K562 (cell line): Measurements from ENCODE around the gene TMCC2. TPM values are rescaled to one million over a fixed set of nuclear protein-coding genes. Genes with fewer than 3 reads are reported as not detected.
A peak's percentile ranks its signal among the peaks of the same experiment; 100 is the strongest.

ENCODE experiments used
- ATAC-seq: fragments of 200-7000 bp; cut with Tn5 transposase; 3 replicates; pipeline ENCODE4 v1.9.1; 2020; ENCODE audit warnings: moderate library complexity
- BruUV-seq: library from RNA; stranded (reverse); fragments of 400-500 nt; replicated peaks from 2 replicates; lab custom pipeline; 2021; lab: Mats Ljungman, UMichigan
- CTCF ChIA-PET: fragments of 300-600 bp; formaldehyde crosslinking; extraction: SDS; loops from one replicate; lab custom pipeline; 2021; ENCODE audit warnings: low intra/inter-chr PET ratio; lab: Yijun Ruan, JAX
- POLR2A ChIA-PET: fragments of 300-600, 350-650 bp; sonication (Branson Sonifier 250); formaldehyde crosslinking; extraction: SDS; loops from one replicate; lab custom pipeline; 2021; ENCODE audit warnings: antibody characterized with exemption, inconsistent platforms; lab: Yijun Ruan, JAX
- DNase-seq, 4 experiments: peaks; one replicate each; pipeline versions ENCODE4 v3.0.0 to v3.0.0-alpha.2; 2011 to 2018; ENCODE audit warnings: low spot score in 3 of 4, mixed read lengths in 3 of 4; ENCODE audit errors: extremely low read depth in 1 of 4
- FAIRE-seq: peaks from 2 replicates; lab custom pipeline; 2011; peaks lifted over from hg19 to GRCh38; lab: Jason Lieb, UNC
- H2AFZ ChIP-seq: 2 replicates; pipeline ENCODE4 v1.6.0; 2011; ENCODE audit warnings: low read depth, low read length, control low read depth, inconsistent platforms
- H3K27ac ChIP-seq: fragments of 200-600 bp; 3 replicates; pipeline ENCODE4 v1.8.0; 2011; ENCODE audit warnings: low read depth, mild to moderate bottlenecking, control low read depth, inconsistent platforms, low read length, moderate library complexity, mixed read lengths; ENCODE audit errors: extremely low read depth
- H3K27me3 ChIP-seq, 2 experiments: fragments of 300-600 bp in 1 of 2; 2 replicates in 1 of 2; 3 replicates in 1 of 2; pipeline versions ENCODE4 v1.6.0 to v1.8.0; 2011; ENCODE audit warnings: inconsistent platforms in 2 of 2, low read length in 2 of 2, mild to moderate bottlenecking in 1 of 2, mixed read lengths in 1 of 2, moderate library complexity in 1 of 2; ENCODE audit not compliant: control insufficient read depth in 2 of 2, insufficient read depth in 2 of 2
- H3K36me3 ChIP-seq: fragments of 300-600 bp; 3 replicates; pipeline ENCODE4 v1.8.0; 2011; ENCODE audit warnings: mild to moderate bottlenecking, low read length, inconsistent platforms; ENCODE audit not compliant: control insufficient read depth, insufficient read depth
- H3K4me1 ChIP-seq, 2 experiments: fragments of 200-600 bp in 1 of 2; replicated peaks in 1 of 2; 2 replicates in 1 of 2; 3 replicates in 1 of 2; pipeline versions ENCODE4 v1.5.1 to v1.8.0; 2011; ENCODE audit warnings: inconsistent platforms in 2 of 2, low read length in 2 of 2, mild to moderate bottlenecking in 1 of 2, mixed read lengths in 1 of 2, moderate library complexity in 1 of 2; ENCODE audit not compliant: control insufficient read depth in 2 of 2, insufficient read depth in 2 of 2
- H3K4me2 ChIP-seq: 2 replicates; pipeline ENCODE4 v1.6.1; 2011; ENCODE audit warnings: low read length, control low read depth, inconsistent platforms, mixed read lengths; ENCODE audit not compliant: insufficient read depth
- H3K4me3 ChIP-seq: fragments of 200-600 bp; sonication (generic), shearing (Covaris generic); 2 replicates; pipeline ENCODE4 v1.5.1; 2016; ENCODE audit warnings: control low read depth, inconsistent platforms
- H3K79me2 ChIP-seq: fragments of 200-600 bp; 3 replicates; pipeline ENCODE4 v1.8.0; 2011; ENCODE audit warnings: low read length, inconsistent platforms; ENCODE audit not compliant: control insufficient read depth, insufficient read depth
- H3K9ac ChIP-seq, 2 experiments: 2 replicates each; pipeline versions ENCODE4 v1.6.0 to v1.6.1; 2011; ENCODE audit warnings: low read depth in 2 of 2, low read length in 2 of 2, control low read depth in 1 of 2, inconsistent platforms in 1 of 2, mild to moderate bottlenecking in 1 of 2, mixed read lengths in 1 of 2; ENCODE audit not compliant: insufficient read depth in 1 of 2
- H3K9me1 ChIP-seq: one replicate; pipeline ENCODE4 v1.6.0; 2011; ENCODE audit warnings: inconsistent platforms, mild to moderate bottlenecking, low read length, moderate library complexity; ENCODE audit not compliant: control insufficient read depth, insufficient read depth
- H3K9me3 ChIP-seq: replicated peaks from 2 replicates; pipeline ENCODE4 v1.5.1; 2011; ENCODE audit warnings: low read depth, low read length, inconsistent platforms; ENCODE audit not compliant: control insufficient read depth, insufficient read depth
- H4K20me1 ChIP-seq: replicated peaks from 2 replicates; pipeline ENCODE4 v1.6.1; 2011; ENCODE audit warnings: low read length, inconsistent platforms, mixed read lengths; ENCODE audit not compliant: control insufficient read depth, insufficient read depth
- FUS ChIP-seq: fragments of 200-400 bp; formaldehyde crosslinking; optimal IDR thresholded peaks from 2 replicates; pipeline ENCODE3; 2017; ENCODE audit warnings: low read depth, low read length
- KDM1A ChIP-seq, 2 experiments: fragments of 450-650 bp; IDR thresholded peaks; 2 replicates each; pipeline ENCODE4 v1.6.1; 2016; ENCODE audit warnings: mild to moderate bottlenecking in 2 of 2
- KLF6 ChIP-seq: fragments of 250-450 bp; sonication (Bioruptor Pico); IDR thresholded peaks from 2 replicates; pipeline ENCODE4 v1.4.0; 2020; ENCODE audit warnings: mild to moderate bottlenecking, moderate library complexity, borderline replicate concordance
- NUFIP1 ChIP-seq: fragments of 450-650 bp; IDR thresholded peaks from 2 replicates; pipeline ENCODE4 v1.6.1; 2018; ENCODE audit not compliant: partially characterized antibody
- SMARCA4 ChIP-seq: fragments of 450-650 bp; IDR thresholded peaks from 2 replicates; pipeline ENCODE4 v1.6.1; 2016
- SPI1 ChIP-seq: IDR thresholded peaks from 2 replicates; pipeline ENCODE4 v1.6.1; 2011; ENCODE audit warnings: low read depth, low read length, control low read depth, borderline replicate concordance
- WGBS: fragments of 100-300 bp; shearing (Covaris generic); methylation state at CpG from one replicate; pipeline ENCODE4 v1.1.6; 2016; ENCODE audit warnings: low coverage, mixed read lengths; ENCODE audit not compliant: insufficient coverage; ENCODE audit errors: missing lambda C conversion rate; 5-methylcytosine and 5-hydroxymethylcytosine counted together
- in situ Hi-C: fragments of 300-500 bp; cut with MboI; formaldehyde crosslinking; loops from 4 replicates; pipeline ENCODE4 v1.15.0; 2018; ENCODE audit warnings: inconsistent platforms, mixed read lengths
- intact Hi-C: fragments of 100-400 bp; cut with micrococcal nuclease; formaldehyde crosslinking; loops from 2 replicates; pipeline ENCODE4 v1.14.2; 2022
- polyA plus RNA-seq, 8 experiments: library from polyadenylated mRNA; depleted of rRNA in 4 of 8; stranded (reverse) in 5 of 8; unstranded in 3 of 8; fragments of >200 nt; fragmentation: Nextera tagmentation in 2 of 8; fragmentation: Illumina TruSeq in 1 of 8; extraction: Ambion mirVana in 2 of 8; extraction: Trizol in 1 of 8; gene quantifications; 2 replicates each; pipeline versions ENCODE4 v1.2.1 to v1.2.3, GENCODE V29; 2011 to 2014; ENCODE audit warnings: inconsistent platforms in 1 of 8, missing spikeins in 1 of 8
- total RNA-seq, 7 experiments: library from RNA; depleted of rRNA in 6 of 7; stranded (reverse); fragments of >200 nt in 6 of 7; fragmentation: Illumina TruSeq in 2 of 7; extraction: Trizol in 2 of 7; gene quantifications; 2 replicates each; pipeline versions ENCODE4 v1.2.1 to v1.2.3, GENCODE V29; 2011 to 2021; ENCODE audit warnings: low replicate concordance in 1 of 7
- TF ChIP-seq, protein P1 (sequence below), 2 experiments: fragments of 450-650 bp; IDR thresholded peaks; 2 replicates each; pipeline ENCODE4 v1.6.1; 2016; ENCODE audit warnings: mild to moderate bottlenecking in 2 of 2, borderline replicate concordance in 1 of 2, low read depth in 1 of 2, moderate library complexity in 1 of 2
- TF ChIP-seq, protein P2 (sequence below): fragments of 250-450 bp; sonication (Bioruptor Pico); IDR thresholded peaks from 2 replicates; pipeline ENCODE4 v1.4.0; 2020; ENCODE audit warnings: mild to moderate bottlenecking

TMCC2 gene
- total and polyA plus RNA-seq, 9 of the 15 experiments (the other 6 are each of a cell fraction or from before 2014, with no cell fraction given), result 0.06 to 1.8 (median 0.98) TPM

DNA sequence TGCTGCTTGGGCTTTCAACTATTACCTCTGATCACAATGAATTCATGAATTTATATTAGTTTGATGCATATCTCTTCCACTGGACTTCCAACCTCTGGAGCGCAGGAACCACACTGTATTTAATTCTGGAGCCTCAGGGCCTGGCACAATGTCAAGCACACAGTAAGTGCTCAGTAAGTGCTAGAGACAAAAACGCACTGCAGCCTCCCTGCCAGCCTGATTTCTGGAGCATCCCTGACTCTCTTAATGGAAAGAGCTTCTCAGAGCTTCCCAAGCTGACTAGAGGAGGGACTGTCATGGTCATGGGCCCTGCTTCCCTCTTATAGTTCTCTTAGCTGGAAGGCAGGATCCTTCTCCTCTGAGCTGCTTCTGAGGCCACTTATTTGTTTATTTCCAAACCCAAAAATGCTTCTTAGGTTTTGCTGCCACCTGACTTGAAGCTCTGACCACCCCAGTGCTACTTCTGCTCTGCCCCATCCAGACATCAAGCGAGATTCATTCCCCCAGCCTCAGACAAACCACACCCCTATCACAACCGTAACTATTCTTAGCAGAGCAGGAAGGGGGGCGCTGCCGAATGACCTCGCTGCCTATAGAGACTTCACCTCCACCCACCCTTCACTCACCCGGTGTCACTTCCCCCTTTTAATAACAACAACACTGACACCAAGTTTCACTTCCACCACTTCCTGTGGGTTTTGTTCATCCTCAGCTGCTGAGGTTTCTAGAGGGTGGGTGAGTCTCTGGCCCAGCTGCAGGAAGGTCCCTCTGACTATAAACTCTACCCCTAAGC, 60.2 kb downstream of the TMCC2 start:
- in situ Hi-C loops, result no loop called here
- DNase-seq, result peak; percentile 39 to 61 (median 48)
- CTCF ChIA-PET, result no interaction called here
- Histone ChIP-seq H2AFZ (peak overlapping the region; percentile 57), H4K20me1 (no peaks in the 10 kb centered on the region), H3K36me3 (no peaks in the 10 kb centered on the region), H3K27ac (no peak overlapping the region), H3K9me1 (no peaks in the 10 kb centered on the region), H3K9ac (peak overlapping the region in 1 of 2 experiments; percentile 66; a peak in 1 of 4 replicates), H3K4me2 (peak overlapping the region; percentile 27; the same call in 1 of the 2 replicates), H3K27me3 (no peaks in the 10 kb centered on the region), H3K79me2 (no peaks in the 10 kb centered on the region), H3K9me3 (no peaks in the 10 kb centered on the region), H3K4me3 (no peak overlapping the region), H3K4me1 (peaks cover 14 to 24% of the 10 kb centered on the region in 2 experiments)
- BruUV-seq, result no TSS peak
- 16% methylated on average over 8 of the region's 8 CpGs for WGBS
- FAIRE-seq, result no peak
- intact Hi-C loops, result no loop called here
- peak; percentile 25 for ATAC-seq
- POLR2A ChIA-PET, result interaction anchor here (0.6 to 1.1 kb wide), 6 partner anchors 10 to 245 kb away, joined by 3 to 5 read pairs (median 3); partner anchors contain the start of gene CNTN2
- TF ChIP-seq KDM1A (IDR thresholded peaks at IDR 0.05), result no peak
- TF ChIP-seq NUFIP1, result no peak
- TF ChIP-seq SMARCA4, result 0 out of 2 replicates have a peak, but pooled peaks have one; percentile 18
- TF ChIP-seq, protein P1, sequence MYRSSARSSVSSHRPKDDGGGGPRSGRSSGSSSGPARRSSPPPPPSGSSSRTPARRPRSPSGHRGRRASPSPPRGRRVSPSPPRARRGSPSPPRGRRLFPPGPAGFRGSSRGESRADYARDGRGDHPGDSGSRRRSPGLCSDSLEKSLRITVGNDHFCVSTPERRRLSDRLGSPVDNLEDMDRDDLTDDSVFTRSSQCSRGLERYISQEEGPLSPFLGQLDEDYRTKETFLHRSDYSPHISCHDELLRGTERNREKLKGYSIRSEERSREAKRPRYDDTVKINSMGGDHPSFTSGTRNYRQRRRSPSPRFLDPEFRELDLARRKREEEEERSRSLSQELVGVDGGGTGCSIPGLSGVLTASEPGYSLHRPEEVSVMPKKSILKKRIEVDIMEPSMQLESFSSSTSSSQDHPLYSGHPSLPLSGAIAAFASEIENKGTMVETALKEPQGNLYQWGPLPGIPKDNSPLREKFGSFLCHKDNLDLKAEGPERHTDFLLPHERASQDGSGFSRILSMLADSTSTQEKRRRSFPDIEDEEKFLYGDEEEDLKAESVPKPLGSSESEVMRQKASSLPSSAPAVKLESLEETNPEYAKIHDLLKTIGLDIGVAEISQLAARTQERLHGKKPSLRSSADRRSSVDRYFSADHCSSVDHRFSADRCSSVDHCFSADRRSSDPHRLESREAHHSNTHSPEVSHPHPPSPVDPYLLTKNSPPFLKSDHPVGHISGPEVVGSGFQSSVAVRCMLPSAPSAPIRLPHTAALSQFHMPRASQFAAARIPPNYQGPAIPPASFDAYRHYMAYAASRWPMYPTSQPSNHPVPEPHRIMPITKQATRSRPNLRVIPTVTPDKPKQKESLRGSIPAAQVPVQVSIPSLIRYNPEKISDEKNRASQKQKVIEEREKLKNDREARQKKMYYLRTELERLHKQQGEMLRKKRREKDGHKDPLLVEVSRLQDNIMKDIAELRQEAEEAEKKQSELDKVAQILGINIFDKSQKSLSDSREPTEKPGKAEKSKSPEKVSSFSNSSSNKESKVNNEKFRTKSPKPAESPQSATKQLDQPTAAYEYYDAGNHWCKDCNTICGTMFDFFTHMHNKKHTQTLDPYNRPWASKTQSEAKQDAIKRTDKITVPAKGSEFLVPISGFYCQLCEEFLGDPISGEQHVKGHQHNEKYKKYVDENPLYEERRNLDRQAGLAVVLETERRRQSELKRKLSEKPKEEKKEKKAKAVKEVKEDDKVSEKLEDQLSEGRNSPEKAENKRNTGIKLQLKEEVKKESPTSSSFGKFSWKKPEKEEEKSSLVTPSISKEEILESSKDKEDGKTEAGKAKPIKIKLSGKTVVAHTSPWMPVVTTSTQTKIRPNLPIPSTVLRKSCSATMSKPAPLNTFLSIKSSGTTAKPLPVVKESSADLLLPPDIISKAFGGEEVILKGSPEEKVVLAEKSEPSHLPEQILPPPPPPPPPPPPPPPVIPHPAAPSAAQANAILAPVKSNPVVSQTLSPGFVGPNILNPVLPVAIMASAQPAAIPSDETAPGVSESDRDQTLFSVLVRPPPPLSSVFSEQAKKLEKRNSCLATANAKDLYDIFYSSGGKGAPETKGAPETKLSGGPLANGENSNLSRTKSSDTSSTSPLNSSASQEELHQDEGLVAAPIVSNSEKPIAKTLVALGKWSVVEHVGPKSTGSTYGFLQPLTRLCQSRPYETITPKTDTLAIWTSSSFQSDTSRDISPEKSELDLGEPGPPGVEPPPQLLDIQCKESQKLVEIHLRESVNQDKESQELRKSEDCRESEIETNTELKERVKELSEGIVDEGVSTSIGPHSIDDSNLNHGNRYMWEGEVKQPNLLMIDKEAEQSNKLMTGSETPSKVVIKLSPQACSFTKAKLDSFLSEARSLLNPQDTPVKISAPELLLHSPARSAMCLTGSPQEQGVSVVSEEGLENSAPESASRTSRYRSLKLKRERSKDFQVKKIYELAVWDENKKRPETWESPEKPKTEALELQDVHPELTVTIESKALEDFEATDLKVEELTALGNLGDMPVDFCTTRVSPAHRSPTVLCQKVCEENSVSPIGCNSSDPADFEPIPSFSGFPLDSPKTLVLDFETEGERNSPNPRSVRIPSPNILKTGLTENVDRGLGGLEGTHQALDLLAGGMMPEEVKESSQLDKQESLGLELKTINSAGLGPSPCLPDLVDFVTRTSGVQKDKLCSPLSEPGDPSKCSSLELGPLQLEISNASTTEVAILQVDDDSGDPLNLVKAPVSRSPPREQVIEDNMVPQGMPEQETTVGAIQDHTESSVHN (IDR thresholded peaks at IDR 0.05; ENCODE audit: borderline replicate concordance in 1 of 2, low read depth in 1 of 2), result 0 out of 4 replicates have a peak, but pooled peaks of 1 of the 2 experiments have one; percentile 30
- TF ChIP-seq FUS, result no peak
- TF ChIP-seq, protein P2, sequence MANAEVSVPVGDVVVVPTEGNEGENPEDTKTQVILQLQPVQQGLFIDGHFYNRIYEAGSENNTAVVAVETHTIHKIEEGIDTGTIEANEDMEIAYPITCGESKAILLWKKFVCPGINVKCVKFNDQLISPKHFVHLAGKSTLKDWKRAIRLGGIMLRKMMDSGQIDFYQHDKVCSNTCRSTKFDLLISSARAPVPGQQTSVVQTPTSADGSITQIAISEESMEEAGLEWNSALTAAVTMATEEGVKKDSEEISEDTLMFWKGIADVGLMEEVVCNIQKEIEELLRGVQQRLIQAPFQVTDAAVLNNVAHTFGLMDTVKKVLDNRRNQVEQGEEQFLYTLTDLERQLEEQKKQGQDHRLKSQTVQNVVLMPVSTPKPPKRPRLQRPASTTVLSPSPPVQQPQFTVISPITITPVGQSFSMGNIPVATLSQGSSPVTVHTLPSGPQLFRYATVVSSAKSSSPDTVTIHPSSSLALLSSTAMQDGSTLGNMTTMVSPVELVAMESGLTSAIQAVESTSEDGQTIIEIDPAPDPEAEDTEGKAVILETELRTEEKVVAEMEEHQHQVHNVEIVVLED (CRISPR knock-in tag), result no peak
- TF ChIP-seq KLF6 (CRISPR knock-in tag), result 0 out of 2 replicates have a peak, but pooled peaks have one; percentile 13
- peak; percentile 95 for TF ChIP-seq SPI1
